Fibroblast of the conjunctiva (primary cell): Measurements from ENCODE around the gene ZYG11B.
A peak's percentile ranks its signal among the peaks of the same experiment; 100 is the strongest.
"Not testable (repeated sequence)": the region's sequence is repeated elsewhere in the genome, so short reads cannot be mapped to it uniquely, and the experiment has no call there.

Experiments
- DNase-seq: peaks from one replicate; pipeline ENCODE4 v3.0.0-alpha.2; 2010; ENCODE audit warnings: low read depth

The ZYG11B gene

GRCh38 chr1:52726265-52727113 is at the start of gene ZYG11B:
ZYG11B (plus strand) TSS chr1:52726453; CDS start chr1:52726654, 201 bp downstream.
- peak; percentile 66 for DNase-seq

- no peak for DNase-seq
Measured at GRCh38 chr1:52677076-52677806, 49.0 kb upstream of the ZYG11B start.

- DNase-seq: no peak
Measured at GRCh38 chr1:52679048-52679447, 47.2 kb upstream of the ZYG11B start.

- no peak for DNase-seq
Measured at GRCh38 chr1:52679498-52679897, 46.8 kb upstream of the ZYG11B start.

- DNase-seq: no peak
Measured at GRCh38 chr1:52680353-52680752, 45.9 kb upstream of the ZYG11B start.

GRCh38 chr1:52681136-52681535 is 45.1 kb upstream of the ZYG11B start:
- DNase-seq: no peak

GRCh38 chr1:52683367-52683940 is 42.8 kb upstream of the ZYG11B start:
- DNase-seq: no peak

GRCh38 chr1:52684545-52684944 is 41.7 kb upstream of the ZYG11B start:
- no peak for DNase-seq

- DNase-seq: not testable (repeated sequence)
Measured at GRCh38 chr1:52686261-52686751, 39.9 kb upstream of the ZYG11B start.

- DNase-seq: no peak
Measured at GRCh38 chr1:52686830-52687229, 39.4 kb upstream of the ZYG11B start.

- no peak for DNase-seq
Measured at GRCh38 chr1:52691821-52692220, 34.4 kb upstream of the ZYG11B start.

GRCh38 chr1:52692697-52693096 is 33.6 kb upstream of the ZYG11B start:
- no peak for DNase-seq

- not testable (repeated sequence) for DNase-seq
Measured at GRCh38 chr1:52693351-52693750, 32.9 kb upstream of the ZYG11B start.

GRCh38 chr1:52693843-52694242 is 32.4 kb upstream of the ZYG11B start:
- no peak for DNase-seq

GRCh38 chr1:52695627-52696026 is 30.6 kb upstream of the ZYG11B start:
- no peak for DNase-seq

GRCh38 chr1:52697795-52698674 is 28.2 kb upstream of the ZYG11B start, which contains the start of gene COA7:
COA7 (minus strand) TSS chr1:52698347; CDS start chr1:52698326, 21 bp downstream.
- DNase-seq: peak; percentile 62

- peak; percentile 72 for DNase-seq
Measured at GRCh38 chr1:52702886-52703787, 23.1 kb upstream of the ZYG11B start.

- DNase-seq: no peak
Measured at GRCh38 chr1:52706136-52706670, 20.1 kb upstream of the ZYG11B start.

GRCh38 chr1:52706941-52707926 is 19.0 kb upstream of the ZYG11B start:
- no peak for DNase-seq
